H1 (cell line): Measurements from ENCODE around the gene YPEL2. TPM values are rescaled to one million over a fixed set of nuclear protein-coding genes. Genes with fewer than 3 reads are reported as not detected.

Source experiments
- CHD1 ChIP-seq: IDR thresholded peaks from 2 replicates; pipeline ENCODE4 v1.6.1; 2012; ENCODE audit warnings: low read depth, low read length, improper control_type of control experiment
- CHD7 ChIP-seq: fragments of 300-600 bp; sonication (generic); IDR thresholded peaks from 2 replicates; pipeline ENCODE4 v1.7.1; 2012; ENCODE audit warnings: low read length, moderate library complexity, mild to moderate bottlenecking, inconsistent platforms; ENCODE audit not compliant: insufficient replicate concordance
- EP300 ChIP-seq, 2 experiments: IDR thresholded peaks; 1 replicate in 1 of 2; 2 replicates in 1 of 2; pipeline ENCODE4 v1.6.1; 2011 to 2012; ENCODE audit warnings: low read depth in 2 of 2, low read length in 2 of 2, mild to moderate bottlenecking in 2 of 2, borderline replicate concordance in 1 of 2, inconsistent platforms in 1 of 2, moderate library complexity in 1 of 2
- EZH2 ChIP-seq: fragments of 200-600 bp; sonication (generic); IDR thresholded peaks from 2 replicates; pipeline ENCODE4 v1.7.1; 2012; ENCODE audit warnings: low read depth, mild to moderate bottlenecking, moderate library complexity, low read length, inconsistent platforms; ENCODE audit not compliant: severe bottlenecking
- GABPA ChIP-seq: IDR thresholded peaks from 2 replicates; pipeline ENCODE4 v1.6.1; 2011; ENCODE audit warnings: mild to moderate bottlenecking, low read length, moderate library complexity, borderline replicate concordance; ENCODE audit not compliant: insufficient read depth
- POLR2A ChIP-seq, 2 experiments: IDR thresholded peaks; 1 replicate in 1 of 2; 2 replicates in 1 of 2; pipeline ENCODE4 v1.6.1; 2011; ENCODE audit warnings: low read depth in 2 of 2, low read length in 2 of 2, mild to moderate bottlenecking in 2 of 2; ENCODE audit errors: control extremely low read depth in 1 of 2
- RNF2 ChIP-seq: fragments of 200-900, 300-1000 bp; sonication (generic); IDR thresholded peaks from 2 replicates; pipeline ENCODE4 v1.7.1; 2016; ENCODE audit warnings: borderline replicate concordance, low read depth, mild to moderate bottlenecking, antibody characterized with exemption, low read length; ENCODE audit not compliant: poor library complexity, severe bottlenecking; ENCODE audit errors: missing control alignments
- SIRT6 ChIP-seq: IDR thresholded peaks from one replicate; pipeline ENCODE4 v1.7.1; 2012; ENCODE audit warnings: low read length, inconsistent platforms
- SIX5 ChIP-seq: IDR thresholded peaks from 2 replicates; pipeline ENCODE4 v1.6.1; 2011; ENCODE audit warnings: mild to moderate bottlenecking, low read depth, low read length
- SP2 ChIP-seq: IDR thresholded peaks from 2 replicates; pipeline ENCODE4 v1.6.1; 2012; ENCODE audit warnings: mild to moderate bottlenecking, low read length, inconsistent platforms
- SRF ChIP-seq: IDR thresholded peaks from 2 replicates; pipeline ENCODE4 v1.6.1; 2011; ENCODE audit warnings: mild to moderate bottlenecking, low read depth, low read length, moderate library complexity
- polyA plus RNA-seq, 7 experiments: library from polyadenylated mRNA; depleted of rRNA in 3 of 7; stranded (reverse) in 5 of 7; unstranded in 2 of 7; fragments of >200 nt in 5 of 7; fragments of 200-250 nt in 2 of 7; gene quantifications; 1 replicate in 5 of 7; 2 replicates in 1 of 7; 4 replicates in 1 of 7; pipeline versions ENCODE4 v1.2.1 to v1.2.3, GENCODE V29; 2011 to 2013; ENCODE audit warnings: missing spikeins in 2 of 7, mixed read lengths in 2 of 7
- total RNA-seq: library from RNA; stranded (reverse); fragmentation: NEBNext Ultra II Directional; extraction: Animal tissue kit (Norgen Biotek cat#: 25700); gene quantifications from 2 replicates; pipeline ENCODE4 v1.2.1, GENCODE V29; 2021

Gene YPEL2
- total and polyA plus RNA-seq, 2 of the 8 experiments (the other 6 are each of a cell fraction or from before 2014, with no cell fraction given), result 1.6 to 3.5 TPM

GRCh38 chr17:59292174-59292523, 39.3 kb upstream of the YPEL2 start (continued):
- TF ChIP-seq CHD7, result no peak
- no peak for TF ChIP-seq SP2
- no peak for TF ChIP-seq SIX5
- TF ChIP-seq GABPA, result no peak
- TF ChIP-seq SIRT6, result no peak
- no peak for TF ChIP-seq RNF2
- TF ChIP-seq EZH2, result no peak
- TF ChIP-seq POLR2A (IDR thresholded peaks at IDR 0.05; ENCODE audit: control extremely low read depth in 1 of 2, low read depth in 2 of 2, low read length in 2 of 2), result no peak
- TF ChIP-seq SRF, result no peak
- TF ChIP-seq CHD1, result no peak
- no peak for TF ChIP-seq EP300 (IDR thresholded peaks at IDR 0.05; ENCODE audit: borderline replicate concordance in 1 of 2, low read depth in 2 of 2, low read length in 2 of 2)
